IgD-negative memory B cell (primary cell): ENCODE measurements around the gene GRAMD1B. TPM values are rescaled to one million over a fixed set of nuclear protein-coding genes. Genes with fewer than 3 reads are reported as not detected.
"Not testable (repeated sequence)": the region's sequence is repeated elsewhere in the genome, so short reads cannot be mapped to it uniquely, and the experiment has no call there.

Experiments
- H3K27ac Mint-ChIP-seq, 3 donors: one replicate each; pipeline ENCODE4 v1.8.0; 2020 to 2022; ENCODE audit warnings: mild to moderate bottlenecking in 3 of 3, mixed read lengths in 3 of 3, moderate library complexity in 1 of 3
- H3K27me3 Mint-ChIP-seq: one replicate; pipeline ENCODE4 v1.8.0; 2021; ENCODE audit warnings: mixed read lengths
- H3K36me3 Mint-ChIP-seq: one replicate; pipeline ENCODE4 v1.8.0; 2020; ENCODE audit warnings: mild to moderate bottlenecking, mixed read lengths
- H3K4me1 Mint-ChIP-seq, 3 donors: one replicate each; pipeline ENCODE4 v1.8.0; 2020 to 2022; ENCODE audit warnings: mixed read lengths in 3 of 3, mild to moderate bottlenecking in 1 of 3
- H3K4me3 Mint-ChIP-seq, 4 donors: one replicate each; pipeline ENCODE4 v1.8.0; 2020 to 2022; ENCODE audit warnings: mild to moderate bottlenecking in 4 of 4, mixed read lengths in 4 of 4, moderate library complexity in 3 of 4
- H3K9me3 Mint-ChIP-seq, 3 donors: one replicate each; pipeline ENCODE4 v1.8.0; 2020 to 2021; ENCODE audit warnings: mixed read lengths in 3 of 3, mild to moderate bottlenecking in 1 of 3
- polyA plus RNA-seq: library from polyadenylated mRNA; unstranded; fragments of 300-500 nt; fragmentation: Illumina TruSeq; gene quantifications from one replicate; pipeline ENCODE4 v1.2.3, GENCODE V29; 2021

The GRAMD1B gene
- polyA plus RNA-seq, 1 donor from 2014 or later: not detected

DNA sequence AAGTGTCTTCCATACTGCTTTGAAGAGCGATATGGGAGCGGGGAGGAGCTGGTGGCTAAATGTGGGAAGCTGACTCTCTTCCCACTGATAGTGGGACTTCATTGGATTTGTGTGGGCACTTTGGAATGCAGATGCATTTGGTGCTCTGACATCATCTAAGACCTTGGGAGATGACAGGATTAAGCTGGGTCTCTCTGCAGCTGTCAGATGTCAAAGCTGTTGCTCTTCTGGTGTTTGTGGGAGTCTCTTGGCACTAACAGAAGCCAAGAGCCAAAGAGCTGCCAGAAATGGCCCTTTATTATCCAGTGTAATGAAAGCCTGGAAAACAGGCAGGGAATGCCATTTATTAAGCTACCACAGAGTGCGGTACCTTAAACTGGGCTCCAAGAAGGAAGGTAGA, 20.6 kb downstream of the GRAMD1B start:
- Mint-ChIP-seq H3K27ac (no peak overlapping the region), H3K4me3 (no peak overlapping the region), H3K36me3 (no peaks in the 10 kb centered on the region), H3K4me1 (peaks cover 0 to 4% (median 0%) of the 10 kb centered on the region in 3 donors), H3K9me3 (no peaks in the 10 kb centered on the region), H3K27me3 (peaks cover 4% of the 10 kb centered on the region)

DNA sequence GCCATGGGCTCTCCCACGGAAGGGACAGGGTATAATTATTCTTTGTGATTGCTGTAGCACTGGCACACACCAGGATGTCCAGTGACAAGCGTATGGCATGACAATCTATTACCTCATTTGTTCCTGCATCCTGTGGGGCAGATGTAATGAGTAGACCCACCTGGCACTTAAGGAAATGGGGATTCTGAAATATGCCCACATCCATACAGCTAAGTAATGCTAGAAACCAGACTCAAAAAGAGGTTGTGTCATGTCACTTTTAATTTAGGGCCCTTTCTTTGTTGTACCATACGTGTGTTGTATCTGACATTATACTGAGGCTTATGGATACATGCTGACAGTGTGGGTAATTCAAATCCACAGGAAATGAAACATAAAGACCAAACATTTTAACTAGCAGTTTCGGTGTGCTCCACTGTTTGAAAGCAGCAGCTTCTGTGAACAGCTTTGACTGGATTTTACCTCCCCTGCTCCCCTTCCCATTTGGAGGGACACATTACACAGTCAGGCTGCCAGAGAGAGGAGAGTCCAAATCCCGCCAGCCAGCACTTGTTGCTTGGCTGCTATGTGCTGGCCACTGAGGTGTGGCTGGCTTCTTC, 21.2 kb downstream of the GRAMD1B start:
- Mint-ChIP-seq H3K27me3 (peaks cover 4% of the 10 kb centered on the region), H3K4me1 (peaks cover 0 to 4% (median 0%) of the 10 kb centered on the region in 3 donors), H3K27ac (no peak overlapping the region)

DNA sequence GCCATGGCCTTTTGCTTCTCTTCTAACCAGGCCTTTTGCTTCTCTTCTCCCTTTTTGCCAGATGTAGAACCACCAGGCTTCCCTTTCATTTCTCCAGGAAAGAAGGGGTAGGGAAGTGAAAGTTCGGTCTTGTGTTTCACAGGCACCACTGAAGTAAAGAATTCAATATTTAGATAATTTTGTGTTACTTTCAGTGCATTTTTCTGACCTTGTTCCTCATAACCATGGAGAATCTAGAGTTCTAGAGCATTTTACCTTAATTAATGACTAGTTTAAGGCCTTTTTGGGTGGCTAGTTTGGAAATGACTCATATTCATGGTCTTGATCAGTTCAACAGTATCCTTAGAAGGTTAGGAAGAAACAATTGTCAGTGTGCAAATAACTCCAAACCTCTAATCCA, 22.7 kb downstream of the GRAMD1B start:
- H3K9me3 Mint-ChIP-seq: no peaks in the 10 kb centered on the region
- H3K4me3 Mint-ChIP-seq: no peak overlapping the region
- H3K4me1 Mint-ChIP-seq: peaks cover 0 to 7% (median 0%) of the 10 kb centered on the region in 3 donors
- H3K27ac Mint-ChIP-seq: peak overlapping the region in 1 of 3 donors; percentile 82
- peaks cover 4% of the 10 kb centered on the region for H3K27me3 Mint-ChIP-seq
- no peaks in the 10 kb centered on the region for H3K36me3 Mint-ChIP-seq

More for the DNA sequence above, 21.2 kb downstream of the GRAMD1B start:
- Mint-ChIP-seq H3K36me3 (no peaks in the 10 kb centered on the region), H3K9me3 (no peaks in the 10 kb centered on the region), H3K4me3 (no peak overlapping the region)

DNA sequence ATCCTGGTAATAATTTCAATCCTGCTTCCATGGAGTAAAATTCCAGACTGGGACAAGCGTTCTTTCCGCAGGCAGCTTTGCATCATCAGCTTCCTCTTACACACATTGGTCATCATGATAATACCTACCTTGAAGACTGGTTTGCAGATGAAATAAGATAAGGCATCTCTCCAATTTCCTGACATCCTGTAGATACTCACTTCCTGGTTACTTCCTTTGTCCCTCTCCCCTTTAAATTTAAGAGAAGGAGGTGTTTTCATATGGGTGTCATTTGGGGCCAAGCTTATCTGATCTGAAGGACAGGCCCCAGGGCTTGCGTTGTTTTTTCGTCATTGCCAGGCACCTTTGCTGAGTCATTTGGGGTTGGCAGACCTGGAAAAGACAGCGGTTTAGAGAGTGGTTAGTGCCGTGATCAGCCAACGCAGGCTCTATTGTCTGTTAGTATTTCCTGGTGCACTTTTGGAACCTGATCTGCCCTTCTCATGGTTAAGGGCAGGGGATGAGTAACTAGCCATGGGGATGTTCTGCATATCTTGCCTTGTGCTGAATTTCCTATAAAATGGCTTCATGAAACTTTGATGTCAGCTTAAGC, 24.1 kb downstream of the GRAMD1B start:
- H3K4me1 Mint-ChIP-seq: peaks cover 0 to 7% (median 0%) of the 10 kb centered on the region in 3 donors
- H3K27me3 Mint-ChIP-seq: peaks cover 4% of the 10 kb centered on the region
- H3K4me3 Mint-ChIP-seq: no peak overlapping the region
- H3K9me3 Mint-ChIP-seq: no peaks in the 10 kb centered on the region
- no peak overlapping the region for H3K27ac Mint-ChIP-seq
- H3K36me3 Mint-ChIP-seq: no peaks in the 10 kb centered on the region

DNA sequence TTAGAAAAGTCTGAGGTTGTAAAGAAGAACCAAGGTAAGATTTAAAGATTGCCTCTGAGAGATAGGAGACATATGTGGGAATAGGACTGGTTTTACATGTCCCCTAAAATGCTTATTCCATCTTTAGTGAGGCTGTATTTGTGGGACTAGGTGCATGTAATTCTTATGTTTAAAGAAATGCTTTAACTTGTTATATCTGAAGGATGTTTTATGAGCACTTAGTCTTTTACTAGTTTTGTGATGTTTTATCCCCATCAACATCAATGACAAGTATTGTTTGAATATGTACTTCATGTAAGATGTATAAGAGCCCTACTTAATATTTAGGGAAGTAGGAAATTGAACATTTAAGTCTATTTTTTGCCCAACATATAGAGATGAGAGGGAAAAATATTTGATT, 24.7 kb downstream of the GRAMD1B start:
- Mint-ChIP-seq H3K27me3 (peaks cover 4% of the 10 kb centered on the region), H3K9me3 (no peaks in the 10 kb centered on the region), H3K4me3 (no peak overlapping the region), H3K4me1 (peaks cover 0 to 7% (median 0%) of the 10 kb centered on the region in 3 donors), H3K36me3 (no peaks in the 10 kb centered on the region), H3K27ac (no peak overlapping the region)

DNA sequence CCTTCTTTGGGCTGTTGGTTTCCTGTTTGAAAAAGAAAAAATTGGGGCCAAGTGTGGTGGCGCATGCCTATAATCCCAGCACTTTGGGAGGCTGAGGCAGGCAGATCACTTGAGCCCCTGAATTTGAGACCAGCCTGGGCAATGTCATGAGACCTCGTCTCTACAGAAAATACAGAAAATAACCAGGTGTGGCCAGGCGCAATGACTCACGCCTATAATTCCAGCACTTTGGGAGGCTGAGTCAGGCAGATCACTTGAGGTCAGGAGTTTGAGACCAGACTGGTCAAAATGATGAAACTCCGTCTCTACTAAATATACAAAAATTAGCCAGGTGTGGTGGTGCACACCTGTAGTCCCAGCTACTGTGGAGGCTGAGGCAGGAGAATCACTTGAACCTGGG, 26.4 kb downstream of the GRAMD1B start:
- H3K4me3 Mint-ChIP-seq, H3K36me3 Mint-ChIP-seq, H3K27me3 Mint-ChIP-seq, H3K9me3 Mint-ChIP-seq, H3K4me1 Mint-ChIP-seq: not testable (repeated sequence)
- peak overlapping the region in 1 of 3 donors; percentile 59 for H3K27ac Mint-ChIP-seq

DNA sequence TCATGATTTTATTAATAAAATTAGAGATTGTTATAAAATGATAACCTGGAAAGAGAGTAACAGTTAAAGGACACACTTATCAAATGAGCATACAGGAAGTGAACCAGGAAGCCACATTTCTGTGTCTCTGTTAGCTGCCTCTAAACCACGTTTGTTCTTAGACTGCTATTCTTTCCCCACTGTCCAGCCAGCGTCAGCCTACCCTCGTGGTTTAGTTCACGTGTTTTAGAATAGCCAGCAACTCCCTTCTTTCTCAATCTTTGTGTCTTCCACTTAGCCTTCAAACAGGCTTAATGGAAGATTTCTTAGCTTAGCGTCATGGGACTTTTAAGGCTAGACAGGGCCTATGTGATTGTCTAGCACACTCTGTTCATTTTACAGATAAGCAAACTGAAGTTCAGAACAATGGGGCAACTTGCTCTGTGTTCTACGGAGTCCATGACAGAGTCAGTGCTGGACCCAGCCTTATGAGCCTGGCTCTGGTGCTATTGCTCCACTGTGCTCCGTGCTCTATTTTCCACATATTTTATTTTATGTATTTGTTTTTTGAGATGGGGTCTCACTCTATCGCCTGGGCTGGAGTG, 27.2 kb downstream of the GRAMD1B start:
- Mint-ChIP-seq H3K27ac (no peak overlapping the region), H3K4me1 (peaks cover 0 to 7% (median 0%) of the 10 kb centered on the region in 3 donors), H3K27me3 (peaks cover 2% of the 10 kb centered on the region), H3K36me3 (no peaks in the 10 kb centered on the region), H3K4me3 (no peak overlapping the region), H3K9me3 (no peaks in the 10 kb centered on the region)

DNA sequence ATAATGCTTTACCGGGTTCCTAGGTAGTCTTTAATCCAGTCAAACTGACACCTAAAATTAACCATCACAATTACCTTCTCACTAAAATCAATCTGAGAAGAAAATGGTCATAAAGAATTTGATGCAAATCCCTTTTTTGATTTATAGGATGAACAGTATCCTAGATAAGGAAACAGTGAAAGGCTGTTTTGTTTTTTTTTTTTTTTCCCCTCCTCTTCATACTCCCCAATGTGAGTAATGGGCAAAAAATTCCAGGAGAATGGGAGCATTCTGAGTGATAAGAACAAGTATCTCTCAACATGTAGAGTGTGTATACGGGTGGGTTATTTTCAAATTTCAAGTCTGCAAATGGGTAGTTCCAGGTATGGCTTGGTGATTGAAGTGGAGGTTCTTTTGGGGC, 28.4 kb downstream of the GRAMD1B start:
- Mint-ChIP-seq H3K27me3 (peaks cover 2% of the 10 kb centered on the region), H3K9me3 (no peaks in the 10 kb centered on the region), H3K27ac (no peak overlapping the region), H3K36me3 (no peaks in the 10 kb centered on the region), H3K4me3 (no peak overlapping the region), H3K4me1 (peaks cover 0 to 2% (median under 1%) of the 10 kb centered on the region in 3 donors)

DNA sequence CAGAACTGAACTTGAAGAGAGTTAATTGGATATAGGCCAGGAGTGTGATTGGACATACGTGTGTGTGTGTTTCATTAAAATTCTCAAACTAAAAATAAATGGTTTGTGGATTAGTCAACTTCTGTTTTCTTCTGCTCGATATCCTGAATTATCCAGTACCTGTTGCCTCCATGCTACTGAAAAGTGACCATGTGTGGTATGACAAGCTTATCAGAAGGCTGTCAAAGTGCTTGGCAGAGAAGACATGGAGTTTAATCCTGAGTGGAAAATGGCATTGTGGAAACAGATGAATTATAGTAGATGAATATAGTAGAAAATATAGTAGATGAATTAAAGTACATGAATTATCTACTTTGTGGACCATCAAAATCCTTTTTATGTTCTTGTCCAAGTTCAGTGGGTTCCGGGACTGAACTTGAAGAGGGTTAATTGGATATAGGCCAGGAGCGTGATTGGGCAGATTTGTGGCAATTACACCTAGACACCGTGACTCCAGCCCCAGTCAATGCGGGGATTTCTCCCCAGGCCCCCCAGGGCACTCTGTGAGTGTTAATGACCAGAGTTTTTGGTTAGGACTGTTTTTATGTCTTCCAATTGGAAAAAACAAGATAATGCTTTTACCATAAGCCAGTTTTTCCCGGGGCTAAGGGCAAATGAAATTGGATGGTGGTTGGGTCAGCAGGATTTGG, 30.1 kb downstream of the GRAMD1B start:
- Mint-ChIP-seq H3K4me1 (peaks cover 0 to 2% (median 2%) of the 10 kb centered on the region in 3 donors), H3K27ac (no peak overlapping the region), H3K9me3 (no peaks in the 10 kb centered on the region)

DNA sequence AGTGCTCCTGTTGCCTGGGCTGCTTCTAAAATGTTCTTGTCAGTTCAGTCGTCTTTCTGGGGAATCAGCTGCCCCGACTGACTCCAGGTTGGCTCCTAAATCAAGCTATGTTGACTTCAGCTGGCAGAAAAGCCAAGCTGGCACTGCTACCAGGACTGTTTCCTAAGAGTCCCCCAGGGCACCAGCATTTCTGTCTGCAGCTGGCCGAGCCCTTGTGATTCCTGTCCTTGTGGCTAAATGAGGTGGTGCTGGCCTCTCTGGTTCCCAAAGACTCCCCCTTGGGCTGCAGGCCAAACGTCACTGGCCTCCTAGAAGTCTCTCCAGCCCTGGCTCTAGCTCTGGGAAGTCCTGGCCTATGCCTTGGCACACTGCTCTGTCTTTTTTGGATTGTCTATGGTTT, 31.1 kb downstream of the GRAMD1B start:
- no peaks in the 10 kb centered on the region for H3K36me3 Mint-ChIP-seq
- no peaks in the 10 kb centered on the region for H3K27me3 Mint-ChIP-seq
- H3K4me1 Mint-ChIP-seq: peaks cover 0 to 2% (median 2%) of the 10 kb centered on the region in 3 donors
- H3K4me3 Mint-ChIP-seq: no peak overlapping the region
- no peak overlapping the region for H3K27ac Mint-ChIP-seq
- H3K9me3 Mint-ChIP-seq: no peaks in the 10 kb centered on the region

More for the DNA sequence above, 30.1 kb downstream of the GRAMD1B start:
- Mint-ChIP-seq H3K4me3 (no peak overlapping the region), H3K36me3 (no peaks in the 10 kb centered on the region), H3K27me3 (no peaks in the 10 kb centered on the region)

DNA sequence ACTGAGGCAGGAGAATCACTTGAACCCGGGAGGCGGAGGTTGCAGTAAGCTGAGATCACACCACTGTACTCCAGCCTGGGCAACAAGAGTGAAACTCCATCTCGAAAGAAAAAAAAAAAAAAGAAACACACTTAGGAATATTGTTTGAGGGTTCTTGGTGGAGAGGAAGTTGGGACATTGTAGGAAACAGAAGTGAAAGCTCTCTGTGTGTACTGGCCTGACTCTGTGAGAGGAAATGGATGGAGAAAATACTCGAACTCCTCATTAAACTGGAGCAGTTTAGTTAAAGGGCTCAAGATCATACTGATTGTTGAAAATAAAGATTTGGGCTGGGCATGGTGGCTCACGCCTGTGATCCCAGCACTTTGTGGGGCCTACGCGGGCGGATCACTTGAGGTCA, 35.6 kb downstream of the GRAMD1B start:
- H3K36me3 Mint-ChIP-seq, H3K27ac Mint-ChIP-seq, H3K4me1 Mint-ChIP-seq, H3K4me3 Mint-ChIP-seq, H3K9me3 Mint-ChIP-seq, H3K27me3 Mint-ChIP-seq: not testable (repeated sequence)

DNA sequence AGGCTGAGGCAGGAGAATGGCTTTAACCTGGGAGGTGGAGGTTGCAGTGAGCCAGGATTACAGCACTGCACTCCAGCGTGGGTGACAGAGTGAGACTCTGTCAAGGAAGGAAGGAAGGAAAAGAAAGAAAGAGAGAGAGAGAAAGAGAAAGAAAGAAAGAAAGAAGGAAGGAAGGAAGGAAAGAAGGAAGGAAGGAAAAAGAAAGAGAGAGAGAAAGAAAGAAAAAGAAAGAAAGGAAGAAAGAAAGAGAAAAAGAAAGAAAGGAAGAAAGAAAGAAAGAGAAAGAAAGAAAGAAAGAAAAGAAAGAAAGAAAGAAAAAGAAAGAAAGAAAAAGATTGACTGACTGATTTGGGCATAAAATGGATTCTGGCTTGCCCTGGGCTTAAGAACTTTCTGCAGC, 36.1 kb downstream of the GRAMD1B start:
- H3K9me3 Mint-ChIP-seq, H3K4me1 Mint-ChIP-seq, H3K27me3 Mint-ChIP-seq, H3K36me3 Mint-ChIP-seq, H3K4me3 Mint-ChIP-seq: not testable (repeated sequence)
- peak overlapping the region in 1 of 3 donors; percentile 37 for H3K27ac Mint-ChIP-seq

DNA sequence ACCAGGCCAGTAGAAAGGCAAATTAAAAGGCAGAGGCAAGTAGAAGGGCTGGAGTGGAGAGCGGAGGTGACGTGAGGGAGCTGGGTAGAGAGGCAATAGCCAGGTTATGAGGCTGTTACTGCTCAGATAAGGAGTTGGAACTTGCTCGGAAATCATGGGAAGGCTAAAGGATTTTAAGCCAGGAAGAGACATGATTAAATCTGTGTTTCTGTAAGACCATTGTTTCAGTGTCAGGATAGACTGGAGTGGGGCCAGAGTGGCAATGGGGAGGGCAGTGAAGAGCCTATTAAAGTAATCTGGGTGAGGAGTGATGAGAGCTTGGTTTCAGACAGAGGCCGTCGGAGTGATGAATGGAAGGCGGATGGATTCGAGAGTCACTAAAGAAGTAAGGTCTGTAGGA, 39.0 kb downstream of the GRAMD1B start:
- Mint-ChIP-seq H3K27ac (no peak overlapping the region), H3K27me3 (no peaks in the 10 kb centered on the region), H3K4me1 (peaks cover 0 to 2% (median 0%) of the 10 kb centered on the region in 3 donors), H3K4me3 (no peak overlapping the region), H3K36me3 (no peaks in the 10 kb centered on the region), H3K9me3 (no peaks in the 10 kb centered on the region)

DNA sequence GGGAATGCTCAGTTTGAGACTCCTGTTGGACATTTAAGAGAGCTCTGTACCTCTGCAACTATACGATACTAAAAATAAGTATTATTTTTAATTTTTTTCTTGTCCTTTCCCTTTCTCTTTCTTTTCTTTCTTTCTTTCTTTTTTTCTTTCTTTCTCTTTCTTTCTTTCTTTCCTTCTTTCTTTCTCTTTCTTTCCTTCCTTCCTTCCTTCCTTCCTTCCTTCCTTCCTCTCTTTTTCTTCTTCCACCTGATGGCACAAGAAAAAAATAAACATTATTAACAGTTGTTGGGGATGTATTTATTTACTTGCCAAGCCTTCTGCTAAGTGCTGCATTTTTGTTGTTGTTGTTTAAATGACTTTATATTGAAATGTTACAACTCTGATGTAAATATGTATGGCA, 39.5 kb downstream of the GRAMD1B start:
- Mint-ChIP-seq H3K4me3 (no peak overlapping the region), H3K9me3 (no peaks in the 10 kb centered on the region), H3K36me3 (no peaks in the 10 kb centered on the region), H3K27me3 (no peaks in the 10 kb centered on the region), H3K27ac (no peak overlapping the region), H3K4me1 (peaks cover 0 to 2% (median 0%) of the 10 kb centered on the region in 3 donors)

DNA sequence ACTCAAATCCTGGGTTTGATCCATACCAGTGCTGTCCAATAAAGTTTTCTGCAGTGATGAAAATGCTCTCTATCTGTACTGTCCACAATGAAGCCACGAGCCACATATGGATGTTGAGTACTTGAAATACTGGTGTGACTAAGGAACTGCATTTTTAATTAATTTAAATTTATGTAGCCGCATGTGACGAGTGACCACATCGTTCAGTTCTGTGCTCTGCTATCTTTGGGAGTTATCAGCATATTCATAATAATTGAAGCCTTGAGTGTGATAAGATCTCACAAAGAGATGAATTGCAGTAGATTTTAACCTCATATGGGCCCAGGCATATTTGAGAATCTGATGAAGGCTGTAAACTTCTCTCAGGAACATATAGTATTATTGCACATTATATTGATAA, 40.8 kb downstream of the GRAMD1B start:
- H3K27me3 Mint-ChIP-seq: peaks cover 2% of the 10 kb centered on the region
- H3K9me3 Mint-ChIP-seq: no peaks in the 10 kb centered on the region
- no peak overlapping the region for H3K4me3 Mint-ChIP-seq
- peaks cover 0 to 2% (median 0%) of the 10 kb centered on the region in 3 donors for H3K4me1 Mint-ChIP-seq
- no peaks in the 10 kb centered on the region for H3K36me3 Mint-ChIP-seq
- no peak overlapping the region for H3K27ac Mint-ChIP-seq
